AG04449 (cell line): ENCODE results near the gene ARHGAP9.
A peak's percentile ranks its signal among the peaks of the same experiment; 100 is the strongest.

Experiments used
- CTCF ChIA-PET: fragments of 350-600 bp; formaldehyde crosslinking; extraction: SDS; loops from one replicate; lab custom pipeline; 2021; ENCODE audit warnings: antibody characterized with exemption; lab: Yijun Ruan, JAX
- POLR2A ChIA-PET: fragments of 400-600, 350-600 bp; formaldehyde crosslinking; extraction: SDS; loops from one replicate; lab custom pipeline; 2020; ENCODE audit warnings: antibody characterized with exemption, inconsistent platforms; lab: Yijun Ruan, JAX
- DNase-seq: peaks from one replicate; pipeline ENCODE4 v3.0.0-alpha.2; 2010; ENCODE audit warnings: low read depth, low spot score
- H3K4me3 ChIP-seq: 2 replicates; pipeline ENCODE4 v1.5.1; 2011; ENCODE audit warnings: low read depth, mild to moderate bottlenecking, control low read depth, low read length
- CTCF ChIP-seq: IDR thresholded peaks from one replicate; pipeline ENCODE4 v1.5.1; 2011; ENCODE audit warnings: mild to moderate bottlenecking, moderate library complexity, low read length, control low read depth, inconsistent platforms; ENCODE audit not compliant: insufficient read depth; ENCODE audit errors: missing control alignments

ARHGAP9 gene

GRCh38 chr12:57465030-57465746, 14.5 kb downstream of the ARHGAP9 start:
- H3K4me3 ChIP-seq: no peak overlapping the region
- POLR2A ChIA-PET: interaction anchor here (0.8 kb wide), 1 partner anchor 153 kb away, joined by 4 read pairs; no protein-coding TSS in a partner anchor
- no peak for DNase-seq
- TF ChIP-seq CTCF: no peak
- CTCF ChIA-PET: interaction anchor here (1.4 to 19.6 kb wide), 5 partner anchors 7 to 251 kb away, joined by 3 to 880 read pairs (median 59); partner anchors contain the start of genes ARHGAP9, INHBE, MARS1 and STAC3

- no peak for DNase-seq
- TF ChIP-seq CTCF: no peak
- no peak overlapping the region for H3K4me3 ChIP-seq
- POLR2A ChIA-PET: interaction anchor here (0.8 kb wide), 1 partner anchor 153 kb away, joined by 4 read pairs; no protein-coding TSS in a partner anchor
- CTCF ChIA-PET: interaction anchor here (6.1 to 19.6 kb wide), 3 partner anchors 10 to 209 kb away, joined by 59 to 880 read pairs (median 321); partner anchors contain the start of genes ARHGAP9, INHBE, MARS1 and STAC3
These were observed 15.1 kb downstream of the ARHGAP9 start for GRCh38 chr12:57464569-57464968.

GRCh38 chr12:57462912-57463253, 16.8 kb downstream of the ARHGAP9 start:
- POLR2A ChIA-PET: interaction anchor here (1.1 kb wide), 2 partner anchors 9 to 11 kb away, joined by 3 to 4 read pairs; no protein-coding TSS in a partner anchor
- TF ChIP-seq CTCF: no peak
- H3K4me3 ChIP-seq: no peak overlapping the region; the same call in 1 of the 2 replicates
- CTCF ChIA-PET: interaction anchor here (0.8 to 19.6 kb wide), 17 partner anchors 9 to 345 kb away, joined by 3 to 880 read pairs (median 4); partner anchors contain the start of genes ARHGAP9, INHBE, MARS1 and STAC3
- DNase-seq: no peak

GRCh38 chr12:57462251-57462911, 17.3 kb downstream of the ARHGAP9 start:
- peak; percentile 99 for TF ChIP-seq CTCF
- no peak for DNase-seq
- POLR2A ChIA-PET: interaction anchor here (1.1 kb wide), 2 partner anchors 9 to 10 kb away, joined by 3 to 4 read pairs; no protein-coding TSS in a partner anchor
- peak overlapping the region; percentile 77 for H3K4me3 ChIP-seq
- CTCF ChIA-PET: interaction anchor here (0.6 to 19.6 kb wide), 22 partner anchors 8 to 344 kb away, joined by 3 to 880 read pairs (median 4); partner anchors contain the start of genes ARHGAP9, INHBE, MARS1 and STAC3

GRCh38 chr12:57461917-57462250, 17.8 kb downstream of the ARHGAP9 start:
- DNase-seq: no peak
- H3K4me3 ChIP-seq: peak overlapping the region; percentile 77
- POLR2A ChIA-PET: interaction anchor here (0.9 kb wide), 1 partner anchor 59 kb away, joined by 3 read pairs; the partner anchor contains the start of gene DDIT3
- no peak for TF ChIP-seq CTCF
- CTCF ChIA-PET: interaction anchor here (0.6 to 19.6 kb wide), 20 partner anchors 8 to 344 kb away, joined by 3 to 880 read pairs (median 4); partner anchors contain the start of genes ARHGAP9, INHBE, MARS1 and STAC3
